Heart left ventricle (tissue), 13 donors: ENCODE measurements around the gene HGF.

Source experiments
- POLR2A ChIP-seq, 2 donors: fragments of 450-650 bp; IDR thresholded peaks; one replicate each; pipeline ENCODE4 v1.6.1; 2017; ENCODE audit warnings: antibody characterized with exemption in 2 of 2, mild to moderate bottlenecking in 2 of 2, moderate library complexity in 2 of 2
- TF ChIP-seq, protein P1 (sequence below), 12 donors: fragments of 200-600 bp; sonication (generic) in 4 of 12; IDR thresholded peaks; one replicate each; pipeline versions ENCODE4 v1.5.0 to v1.8.0; 2018 to 2022; ENCODE audit warnings: antibody characterized with exemption in 12 of 12, mild to moderate bottlenecking in 5 of 12
- donor health status: ischemic (EF 13 %, LVEDD 7.1; RV severe dilation, severe dysfunction).
- donor health status: DM: no; HTN: yes; CAD: no.
- donor health status: DM: no; HTN: no; CAD: no.
- donor health status: ischemic (EF 25% LVEDD 6.9; RV normal size, moderate dysfunction).
- donor health status: ischemic (EF 25% LVEDD 5.7; RV mildly dilated, moderate dysfunction).
- donor health status: ischemic (EF 35%, LVEDD 5.7; RV mildly dilated, moderate dysfunction).
- donor health status: nonischemic (EF 11% LVEDD 7.7; RV severe dilation, severe dysfunction).
- donor health status: DM: yes; HTN: yes; CAD: no.
- donor health status: PGD.
- donor health status: ischemic (EF 29% LVEDD 5.4; RV normal size, mild dysfunction).
- donor health status: nonischemic (EF 23%, LVEDD 6.1; RV moderate dilation, normal function).

- TF ChIP-seq POLR2A (IDR thresholded peaks at IDR 0.05), result no peak
- TF ChIP-seq, protein P1, sequence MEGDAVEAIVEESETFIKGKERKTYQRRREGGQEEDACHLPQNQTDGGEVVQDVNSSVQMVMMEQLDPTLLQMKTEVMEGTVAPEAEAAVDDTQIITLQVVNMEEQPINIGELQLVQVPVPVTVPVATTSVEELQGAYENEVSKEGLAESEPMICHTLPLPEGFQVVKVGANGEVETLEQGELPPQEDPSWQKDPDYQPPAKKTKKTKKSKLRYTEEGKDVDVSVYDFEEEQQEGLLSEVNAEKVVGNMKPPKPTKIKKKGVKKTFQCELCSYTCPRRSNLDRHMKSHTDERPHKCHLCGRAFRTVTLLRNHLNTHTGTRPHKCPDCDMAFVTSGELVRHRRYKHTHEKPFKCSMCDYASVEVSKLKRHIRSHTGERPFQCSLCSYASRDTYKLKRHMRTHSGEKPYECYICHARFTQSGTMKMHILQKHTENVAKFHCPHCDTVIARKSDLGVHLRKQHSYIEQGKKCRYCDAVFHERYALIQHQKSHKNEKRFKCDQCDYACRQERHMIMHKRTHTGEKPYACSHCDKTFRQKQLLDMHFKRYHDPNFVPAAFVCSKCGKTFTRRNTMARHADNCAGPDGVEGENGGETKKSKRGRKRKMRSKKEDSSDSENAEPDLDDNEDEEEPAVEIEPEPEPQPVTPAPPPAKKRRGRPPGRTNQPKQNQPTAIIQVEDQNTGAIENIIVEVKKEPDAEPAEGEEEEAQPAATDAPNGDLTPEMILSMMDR (IDR thresholded peaks at IDR 0.05), result no peak
Observed at GRCh38 chr7:81783818-81784217, 14.0 kb upstream of the HGF start.
